K562 (cell line): ENCODE measurements around the gene TMEM63A. TPM values are rescaled to one million over a fixed set of nuclear protein-coding genes. Genes with fewer than 3 reads are reported as not detected.

Experiments
- DDX20 ChIP-seq: fragments of 450-650 bp; IDR thresholded peaks from 2 replicates; pipeline ENCODE4 v1.6.1; 2016; ENCODE audit warnings: missing genetic modification characterization, low read depth, mild to moderate bottlenecking, missing compliant biosample characterization, moderate library complexity
- ETV1 ChIP-seq: fragments of 450-650 bp; conservative IDR thresholded peaks from 2 replicates; pipeline ENCODE4 v1.6.1; 2016; ENCODE audit warnings: missing genetic modification characterization, control low read depth, low read depth, missing compliant biosample characterization
- HDAC1 ChIP-seq, 2 experiments: fragments of 450-650 bp; IDR thresholded peaks; 2 replicates each; pipeline ENCODE4 v1.6.1; 2016 to 2017; ENCODE audit warnings: inconsistent platforms in 1 of 2, mild to moderate bottlenecking in 1 of 2, moderate library complexity in 1 of 2
- KDM2B ChIP-seq: fragments of 250-450 bp; sonication (Bioruptor Pico); IDR thresholded peaks from 2 replicates; pipeline ENCODE4 v1.8.0; 2021; ENCODE audit warnings: mild to moderate bottlenecking, moderate library complexity
- KDM4B ChIP-seq, 2 experiments: fragments of 450-650 bp in 1 of 2; sonication (generic) in 1 of 2; IDR thresholded peaks; 2 replicates each; pipeline ENCODE4 v1.6.1; 2016 to 2017; ENCODE audit warnings: borderline replicate concordance in 2 of 2, antibody characterized with exemption in 1 of 2, low read depth in 1 of 2, mild to moderate bottlenecking in 1 of 2
- L3MBTL2 ChIP-seq: fragments of 450-650 bp; IDR thresholded peaks from 2 replicates; pipeline ENCODE4 v1.6.1; 2016; ENCODE audit warnings: mild to moderate bottlenecking, moderate library complexity
- NELFE ChIP-seq: IDR thresholded peaks from 2 replicates; pipeline ENCODE4 v1.6.1; 2011; ENCODE audit warnings: mild to moderate bottlenecking; ENCODE audit not compliant: insufficient read depth, insufficient read length
- POLR2AphosphoS2 ChIP-seq: IDR thresholded peaks from 2 replicates; pipeline ENCODE4 v1.6.1; 2012; ENCODE audit warnings: low read length, improper control_type of control experiment
- POLR3A ChIP-seq: IDR thresholded peaks from 2 replicates; pipeline ENCODE4 v1.6.1; 2011; ENCODE audit warnings: borderline replicate concordance, mild to moderate bottlenecking, moderate library complexity; ENCODE audit not compliant: insufficient read length, insufficient read depth; ENCODE audit errors: extremely low read depth
- SP2 ChIP-seq: IDR thresholded peaks from 2 replicates; pipeline ENCODE4 v1.6.1; 2011; ENCODE audit warnings: mild to moderate bottlenecking, low read depth, low read length, moderate library complexity; ENCODE audit not compliant: poor library complexity, severe bottlenecking; ENCODE audit errors: extremely low read depth
- SUPT5H ChIP-seq: fragments of 450-650 bp; IDR thresholded peaks from 2 replicates; pipeline ENCODE4 v1.6.1; 2016
- TAF9B ChIP-seq: fragments of 450-650 bp; IDR thresholded peaks from 2 replicates; pipeline ENCODE4 v1.6.1; 2018; ENCODE audit warnings: mild to moderate bottlenecking; ENCODE audit not compliant: partially characterized antibody
- ZBTB17 ChIP-seq: fragments of 450-650 bp; formaldehyde crosslinking; IDR thresholded peaks from 2 replicates; pipeline ENCODE4 v1.4.0; 2020; ENCODE audit warnings: mild to moderate bottlenecking
- ZNF644 ChIP-seq: fragments of 200-800 bp; sonication (Bioruptor generic); IDR thresholded peaks from 2 replicates; pipeline ENCODE4 v1.6.1; 2016; ENCODE audit warnings: low read depth, missing genetic modification characterization, missing compliant biosample characterization
- polyA plus RNA-seq, 8 experiments: library from polyadenylated mRNA; depleted of rRNA in 4 of 8; stranded (reverse) in 5 of 8; unstranded in 3 of 8; fragments of >200 nt; fragmentation: Nextera tagmentation in 2 of 8; fragmentation: Illumina TruSeq in 1 of 8; extraction: Ambion mirVana in 2 of 8; extraction: Trizol in 1 of 8; gene quantifications; 2 replicates each; pipeline versions ENCODE4 v1.2.1 to v1.2.3, GENCODE V29; 2011 to 2014; ENCODE audit warnings: inconsistent platforms in 1 of 8, missing spikeins in 1 of 8
- total RNA-seq, 7 experiments: library from RNA; depleted of rRNA in 6 of 7; stranded (reverse); fragments of >200 nt in 6 of 7; fragmentation: Illumina TruSeq in 2 of 7; extraction: Trizol in 2 of 7; gene quantifications; 2 replicates each; pipeline versions ENCODE4 v1.2.1 to v1.2.3, GENCODE V29; 2011 to 2021; ENCODE audit warnings: low replicate concordance in 1 of 7
- TF ChIP-seq, protein P1 (sequence below): fragments of 250-450 bp; sonication (Bioruptor Pico); IDR thresholded peaks from 2 replicates; pipeline ENCODE4 v1.4.0; 2020
- TF ChIP-seq, protein P2 (sequence below): sonication (generic); formaldehyde crosslinking; IDR thresholded peaks from 2 replicates; pipeline ENCODE4 v1.5.0; 2020; ENCODE audit warnings: missing genetic modification reagents
- TF ChIP-seq, protein P3 (sequence below): fragments of 450-650 bp; conservative IDR thresholded peaks from 2 replicates; pipeline ENCODE4 v1.6.1; 2016; ENCODE audit warnings: missing genetic modification characterization, low read depth, mild to moderate bottlenecking, missing compliant biosample characterization, moderate library complexity
- TF ChIP-seq, protein P4 (sequence below): fragments of 250-450 bp; sonication (Bioruptor Pico); IDR thresholded peaks from 2 replicates; pipeline ENCODE4 v1.8.0; 2021; ENCODE audit warnings: moderate library complexity, mild to moderate bottlenecking, inconsistent platforms

TMEM63A gene
- total and polyA plus RNA-seq, 9 of the 15 experiments (the other 6 are each of a cell fraction or from before 2014, with no cell fraction given): 2.0 to 54.6 (median 17.5) TPM

DNA sequence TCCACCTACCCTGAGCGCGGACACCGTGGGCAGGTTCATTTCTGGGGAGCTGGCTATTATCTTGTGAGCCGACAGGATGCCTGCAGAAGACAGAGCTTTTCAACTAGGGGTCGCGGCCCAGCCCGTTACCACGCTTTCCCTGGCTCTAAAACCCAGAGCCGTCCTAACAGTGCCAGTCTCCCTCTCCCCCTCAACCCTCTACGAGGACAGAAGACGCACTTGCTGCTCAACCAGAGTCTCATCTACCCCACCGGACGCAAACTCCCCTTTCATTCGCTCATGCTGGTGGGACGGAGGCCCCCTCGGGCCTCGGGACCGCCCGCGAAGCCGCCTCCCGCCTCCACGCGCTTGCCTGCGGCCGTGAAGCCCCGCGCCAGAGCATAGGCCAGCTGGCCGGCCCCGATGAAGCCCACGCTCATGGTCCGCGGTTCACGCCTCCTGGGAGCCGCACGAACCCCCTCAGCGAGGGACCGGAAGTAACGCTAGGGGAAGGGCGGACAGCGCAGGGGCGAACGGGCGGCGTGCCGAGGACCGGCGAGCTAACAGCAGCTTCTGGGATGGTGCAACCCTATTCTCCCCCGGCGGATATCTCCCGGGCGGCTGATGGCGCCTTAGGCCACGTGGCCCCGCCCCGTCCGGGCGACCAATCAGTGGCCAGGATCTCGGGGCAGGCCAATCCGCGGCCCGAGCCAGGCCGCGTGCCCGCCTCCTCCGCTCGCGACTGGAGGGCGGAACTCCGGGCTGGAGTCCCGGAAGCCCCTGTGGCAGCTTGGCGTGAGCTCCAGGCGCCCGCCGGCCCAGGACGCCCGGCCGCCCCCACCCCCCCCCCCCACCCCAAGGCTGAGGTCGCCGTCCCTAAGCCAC is 41.7 kb upstream of the TMEM63A start, which contains the start of gene PYCR2 (continued):
- TF ChIP-seq, protein P1, sequence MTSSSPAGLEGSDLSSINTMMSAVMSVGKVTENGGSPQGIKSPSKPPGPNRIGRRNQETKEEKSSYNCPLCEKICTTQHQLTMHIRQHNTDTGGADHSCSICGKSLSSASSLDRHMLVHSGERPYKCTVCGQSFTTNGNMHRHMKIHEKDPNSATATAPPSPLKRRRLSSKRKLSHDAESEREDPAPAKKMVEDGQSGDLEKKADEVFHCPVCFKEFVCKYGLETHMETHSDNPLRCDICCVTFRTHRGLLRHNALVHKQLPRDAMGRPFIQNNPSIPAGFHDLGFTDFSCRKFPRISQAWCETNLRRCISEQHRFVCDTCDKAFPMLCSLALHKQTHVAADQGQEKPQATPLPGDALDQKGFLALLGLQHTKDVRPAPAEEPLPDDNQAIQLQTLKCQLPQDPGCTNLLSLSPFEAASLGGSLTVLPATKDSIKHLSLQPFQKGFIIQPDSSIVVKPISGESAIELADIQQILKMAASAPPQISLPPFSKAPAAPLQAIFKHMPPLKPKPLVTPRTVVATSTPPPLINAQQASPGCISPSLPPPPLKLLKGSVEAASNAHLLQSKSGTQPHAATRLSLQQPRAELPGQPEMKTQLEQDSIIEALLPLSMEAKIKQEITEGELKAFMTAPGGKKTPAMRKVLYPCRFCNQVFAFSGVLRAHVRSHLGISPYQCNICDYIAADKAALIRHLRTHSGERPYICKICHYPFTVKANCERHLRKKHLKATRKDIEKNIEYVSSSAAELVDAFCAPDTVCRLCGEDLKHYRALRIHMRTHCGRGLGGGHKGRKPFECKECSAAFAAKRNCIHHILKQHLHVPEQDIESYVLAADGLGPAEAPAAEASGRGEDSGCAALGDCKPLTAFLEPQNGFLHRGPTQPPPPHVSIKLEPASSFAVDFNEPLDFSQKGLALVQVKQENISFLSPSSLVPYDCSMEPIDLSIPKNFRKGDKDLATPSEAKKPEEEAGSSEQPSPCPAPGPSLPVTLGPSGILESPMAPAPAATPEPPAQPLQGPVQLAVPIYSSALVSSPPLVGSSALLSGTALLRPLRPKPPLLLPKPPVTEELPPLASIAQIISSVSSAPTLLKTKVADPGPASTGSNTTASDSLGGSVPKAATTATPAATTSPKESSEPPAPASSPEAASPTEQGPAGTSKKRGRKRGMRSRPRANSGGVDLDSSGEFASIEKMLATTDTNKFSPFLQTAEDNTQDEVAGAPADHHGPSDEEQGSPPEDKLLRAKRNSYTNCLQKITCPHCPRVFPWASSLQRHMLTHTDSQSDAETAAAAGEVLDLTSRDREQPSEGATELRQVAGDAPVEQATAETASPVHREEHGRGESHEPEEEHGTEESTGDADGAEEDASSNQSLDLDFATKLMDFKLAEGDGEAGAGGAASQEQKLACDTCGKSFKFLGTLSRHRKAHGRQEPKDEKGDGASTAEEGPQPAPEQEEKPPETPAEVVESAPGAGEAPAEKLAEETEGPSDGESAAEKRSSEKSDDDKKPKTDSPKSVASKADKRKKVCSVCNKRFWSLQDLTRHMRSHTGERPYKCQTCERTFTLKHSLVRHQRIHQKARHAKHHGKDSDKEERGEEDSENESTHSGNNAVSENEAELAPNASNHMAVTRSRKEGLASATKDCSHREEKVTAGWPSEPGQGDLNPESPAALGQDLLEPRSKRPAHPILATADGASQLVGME (CRISPR knock-in tag): 0 out of 2 replicates have a peak, but pooled peaks have one; percentile 62
- peak; percentile 94 for TF ChIP-seq ETV1
- TF ChIP-seq HDAC1 (IDR thresholded peaks at IDR 0.05): peak in 1 of 2 experiments; percentile 96; a peak in 2 of 4 replicates
- TF ChIP-seq KDM4B (IDR thresholded peaks at IDR 0.05; ENCODE audit: borderline replicate concordance in 2 of 2, low read depth in 1 of 2): peak in 1 of 2 experiments; percentile 82; a peak in 1 of 4 replicates
- TF ChIP-seq POLR2AphosphoS2: peak; percentile 62; the same call in 1 of the 2 replicates
- peak; percentile 83 for TF ChIP-seq TAF9B
- no peak for TF ChIP-seq NELFE
- no peak for TF ChIP-seq ZNF644 (tag)
- TF ChIP-seq KDM2B (CRISPR knock-in tag): peak; percentile 63; the same call in 1 of the 2 replicates
- TF ChIP-seq, protein P2, sequence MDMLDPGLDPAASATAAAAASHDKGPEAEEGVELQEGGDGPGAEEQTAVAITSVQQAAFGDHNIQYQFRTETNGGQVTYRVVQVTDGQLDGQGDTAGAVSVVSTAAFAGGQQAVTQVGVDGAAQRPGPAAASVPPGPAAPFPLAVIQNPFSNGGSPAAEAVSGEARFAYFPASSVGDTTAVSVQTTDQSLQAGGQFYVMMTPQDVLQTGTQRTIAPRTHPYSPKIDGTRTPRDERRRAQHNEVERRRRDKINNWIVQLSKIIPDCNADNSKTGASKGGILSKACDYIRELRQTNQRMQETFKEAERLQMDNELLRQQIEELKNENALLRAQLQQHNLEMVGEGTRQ (CRISPR knock-in tag): peak; percentile 96
- peak; percentile 84 for TF ChIP-seq L3MBTL2
- TF ChIP-seq, protein P3, sequence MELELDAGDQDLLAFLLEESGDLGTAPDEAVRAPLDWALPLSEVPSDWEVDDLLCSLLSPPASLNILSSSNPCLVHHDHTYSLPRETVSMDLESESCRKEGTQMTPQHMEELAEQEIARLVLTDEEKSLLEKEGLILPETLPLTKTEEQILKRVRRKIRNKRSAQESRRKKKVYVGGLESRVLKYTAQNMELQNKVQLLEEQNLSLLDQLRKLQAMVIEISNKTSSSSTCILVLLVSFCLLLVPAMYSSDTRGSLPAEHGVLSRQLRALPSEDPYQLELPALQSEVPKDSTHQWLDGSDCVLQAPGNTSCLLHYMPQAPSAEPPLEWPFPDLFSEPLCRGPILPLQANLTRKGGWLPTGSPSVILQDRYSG (tag): peak; percentile 74; the same call in 1 of the 2 replicates
- TF ChIP-seq POLR3A: no peak
- peak; percentile 87 for TF ChIP-seq ZBTB17 (CRISPR knock-in tag)
- TF ChIP-seq SUPT5H: peak; percentile 96
- TF ChIP-seq, protein P4, sequence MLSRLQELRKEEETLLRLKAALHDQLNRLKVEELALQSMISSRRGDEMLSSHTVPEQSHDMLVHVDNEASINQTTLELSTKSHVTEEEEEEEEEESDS (CRISPR knock-in tag): no peak
- TF ChIP-seq DDX20 (tag): no peak
- peak; percentile 79 for TF ChIP-seq SP2
